Stromal cell of bone marrow (primary cell): ENCODE measurements around the gene TUB.
A peak's percentile ranks its signal among the peaks of the same experiment; 100 is the strongest.

Experiments used
- DNase-seq: peaks from one replicate; pipeline ENCODE4 v3.0.0-alpha.2; 2012; ENCODE audit warnings: low read depth

Gene TUB

DNA sequence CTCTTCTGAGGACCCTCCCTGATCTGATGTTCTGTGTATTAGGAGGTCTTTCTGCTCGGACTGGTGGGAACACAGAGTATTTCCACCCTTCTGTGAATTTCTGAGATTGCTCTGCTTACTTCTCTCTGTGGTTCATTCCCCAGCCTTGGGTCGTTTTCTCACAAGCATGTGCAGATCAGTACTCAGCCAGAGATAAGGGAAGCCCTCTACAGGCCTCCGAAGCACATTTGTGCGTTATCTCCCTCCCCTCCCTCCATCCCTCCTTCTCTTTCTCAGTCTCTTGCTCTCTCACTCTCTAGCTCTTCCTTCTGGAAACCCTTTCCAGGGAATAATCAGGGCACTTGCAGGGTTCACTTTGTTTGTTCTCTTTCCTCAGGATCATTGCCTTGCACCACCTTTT, 35.2 kb upstream of the TUB start:
- no peak for DNase-seq

DNA sequence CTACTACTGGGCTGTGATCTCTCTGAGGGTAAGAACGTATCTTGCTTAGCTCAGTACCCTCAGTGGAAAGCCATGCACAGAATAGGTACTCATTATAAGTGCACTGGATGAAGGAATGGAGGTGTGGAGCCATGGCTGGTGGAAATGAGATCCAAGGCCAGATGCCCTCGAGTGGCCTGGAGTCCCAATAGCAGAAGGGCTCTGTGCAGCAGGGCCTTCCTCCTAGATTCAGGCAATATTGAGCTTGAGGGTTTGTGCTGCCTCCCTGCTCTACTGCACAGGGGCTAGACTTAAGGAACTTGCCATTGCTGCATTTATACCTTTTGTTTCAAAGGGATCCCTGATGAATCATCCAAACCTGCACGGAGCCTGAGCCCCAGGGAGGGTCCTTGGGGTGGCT, 33.6 kb upstream of the TUB start:
- no peak for DNase-seq

DNA sequence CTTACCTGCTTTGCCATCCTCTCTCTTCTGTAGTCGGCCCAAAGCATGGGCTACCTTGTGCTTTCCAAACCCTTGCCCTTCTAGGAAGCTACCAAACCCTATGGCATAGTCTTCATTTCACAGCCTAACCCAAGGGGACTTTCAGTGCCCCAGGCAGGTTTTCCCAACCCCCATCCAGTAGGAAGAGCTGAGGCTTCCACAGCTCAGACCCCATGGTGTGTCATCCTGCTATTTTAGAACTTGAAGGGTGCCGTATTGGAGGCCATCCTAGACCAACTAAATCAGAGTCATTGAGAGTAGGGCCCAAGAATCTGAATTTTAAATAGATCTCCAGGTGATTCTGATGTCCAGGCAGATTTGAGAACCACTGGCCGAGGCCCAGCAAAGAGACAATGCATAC, 31.9 kb upstream of the TUB start:
- DNase-seq, result no peak

DNA sequence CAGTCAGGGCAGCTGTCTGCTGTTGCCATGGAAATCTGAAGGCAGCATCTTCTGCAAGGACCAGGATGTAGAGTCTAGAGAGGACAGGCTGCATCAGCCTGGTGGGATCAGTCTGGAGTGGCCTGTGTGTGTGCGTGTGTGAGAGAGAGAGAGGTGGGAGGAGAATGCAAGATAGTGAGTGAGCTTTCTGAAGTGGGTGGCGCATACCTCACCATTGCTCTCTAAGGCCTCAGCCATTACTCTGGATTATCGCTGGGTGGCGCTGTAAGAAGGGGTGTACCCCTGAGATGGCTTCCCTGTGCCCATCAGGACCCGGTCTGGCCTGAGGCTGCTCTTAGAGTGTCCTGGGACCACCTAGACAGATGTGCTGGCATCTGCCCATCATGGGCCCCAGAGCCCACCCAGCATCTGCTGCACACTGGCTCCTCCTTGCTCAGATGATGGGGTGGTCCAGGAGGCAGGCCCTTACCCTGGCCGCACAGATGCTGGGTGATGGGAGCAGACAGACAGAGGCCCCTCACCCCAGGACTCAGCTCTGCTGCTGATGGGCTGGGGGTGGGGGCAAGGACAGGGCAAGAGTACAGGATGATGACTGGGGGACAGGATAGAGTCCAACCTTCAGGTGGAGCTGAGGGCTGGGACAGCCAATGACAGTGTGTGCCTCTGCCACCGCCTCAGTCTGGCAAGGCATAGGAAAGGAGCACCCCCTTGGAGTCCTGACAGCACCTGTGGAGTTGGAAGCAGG, 25.7 kb upstream of the TUB start:
- DNase-seq, result no peak

DNA sequence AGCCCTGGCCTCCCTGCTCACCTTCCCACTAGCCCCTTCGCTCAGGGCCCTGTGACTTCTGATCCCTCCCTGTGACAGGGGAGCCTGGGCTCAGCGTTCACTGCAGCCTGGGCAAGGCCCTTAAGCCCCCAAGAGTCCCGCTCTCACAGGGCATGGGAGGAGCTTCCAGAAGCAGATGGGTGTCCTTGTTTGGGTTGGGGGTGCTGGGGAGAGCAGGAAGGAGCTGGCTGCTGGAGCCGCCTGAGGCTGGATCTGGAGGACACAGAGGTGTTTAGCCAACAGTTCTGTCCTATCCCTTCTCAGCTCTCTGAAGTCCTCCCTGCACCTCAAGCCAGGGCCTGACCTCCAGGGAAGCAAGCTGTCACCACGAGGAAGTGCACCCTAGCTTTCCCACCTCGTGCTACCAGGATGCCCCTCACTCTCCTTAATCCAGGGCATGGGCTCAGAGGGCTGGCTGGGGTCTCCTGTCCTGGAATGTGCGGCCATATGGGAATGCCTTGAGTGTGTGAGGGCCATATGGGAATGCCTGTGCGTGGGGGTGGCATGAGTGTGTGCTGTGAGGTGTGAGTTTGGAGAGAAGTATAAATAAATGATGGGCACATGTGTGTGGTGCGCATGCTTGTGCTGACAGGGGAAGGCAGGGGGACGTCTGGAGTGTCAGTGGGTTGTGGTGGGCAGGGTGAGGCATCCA, 25.0 kb upstream of the TUB start:
- DNase-seq, result no peak

DNA sequence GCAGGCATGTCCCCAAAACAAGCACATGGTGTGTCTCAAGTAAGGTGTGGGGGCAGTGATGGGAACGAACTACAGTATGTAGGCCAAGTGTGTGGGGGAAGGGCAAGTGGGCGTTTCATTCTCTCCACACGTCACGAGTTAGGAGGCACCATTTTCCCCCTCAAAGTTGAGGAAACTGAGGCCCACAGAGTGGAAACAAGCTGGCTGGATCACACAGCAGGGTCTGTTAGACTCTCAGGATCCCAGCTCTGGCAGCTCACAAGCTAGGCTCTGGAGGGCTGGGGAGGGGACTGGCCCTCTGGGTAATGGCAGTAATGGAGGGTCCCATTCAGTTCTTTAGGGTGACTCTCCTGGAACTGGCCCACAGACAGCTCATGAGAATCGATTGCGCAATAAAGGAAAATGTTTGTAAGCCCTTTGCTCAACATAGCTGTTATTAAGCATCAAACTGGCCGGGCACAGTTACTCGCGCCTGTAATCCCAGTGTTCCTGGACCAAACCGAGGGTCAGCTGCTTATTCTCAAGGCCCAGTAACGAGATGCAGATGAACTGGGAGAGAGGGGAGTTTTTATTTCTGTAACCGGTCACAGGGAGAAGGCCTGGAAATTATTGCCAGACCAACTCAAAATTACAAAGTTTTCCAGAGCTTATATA, 24.1 kb upstream of the TUB start:
- peak; percentile 86 for DNase-seq

DNA sequence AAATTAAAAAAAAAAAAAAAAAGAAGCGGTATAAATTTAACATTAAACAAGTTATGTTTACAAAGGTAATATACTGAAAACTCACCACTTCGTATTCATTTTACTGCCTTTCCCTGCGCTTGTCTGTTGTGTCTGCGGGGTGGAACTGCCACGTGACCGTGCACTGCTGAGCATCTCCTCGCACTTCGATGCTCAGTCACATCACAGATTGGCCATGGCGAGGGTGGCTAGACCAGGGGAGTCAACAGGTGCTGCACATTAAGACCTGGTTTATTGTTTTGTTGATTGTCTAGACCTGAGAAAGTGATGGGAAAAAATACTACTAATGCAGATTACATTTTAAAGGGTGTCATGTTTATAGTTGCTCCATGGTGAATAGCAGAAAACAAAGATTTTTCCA, 22.8 kb upstream of the TUB start:
- no peak for DNase-seq

DNA sequence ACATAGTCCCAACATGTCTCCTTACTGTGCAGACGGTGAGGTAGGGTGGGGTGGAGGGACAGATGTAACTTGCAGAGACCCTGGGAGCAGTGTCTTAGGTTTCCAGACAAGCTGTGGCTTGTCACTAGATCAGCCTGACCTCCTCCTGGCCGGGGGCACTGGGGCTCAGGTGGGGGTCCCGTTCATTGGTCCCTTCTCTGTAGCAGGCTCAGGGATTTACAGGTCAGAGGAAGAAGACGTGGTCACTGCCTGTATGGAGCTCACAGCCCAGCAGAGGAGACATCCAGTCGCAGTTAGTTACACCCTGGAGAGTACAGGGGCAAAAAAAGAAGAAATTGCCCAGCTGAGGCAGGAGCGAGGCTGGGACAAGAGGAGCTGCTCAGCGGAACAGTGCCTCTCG, 22.0 kb upstream of the TUB start:
- DNase-seq, result no peak

DNA sequence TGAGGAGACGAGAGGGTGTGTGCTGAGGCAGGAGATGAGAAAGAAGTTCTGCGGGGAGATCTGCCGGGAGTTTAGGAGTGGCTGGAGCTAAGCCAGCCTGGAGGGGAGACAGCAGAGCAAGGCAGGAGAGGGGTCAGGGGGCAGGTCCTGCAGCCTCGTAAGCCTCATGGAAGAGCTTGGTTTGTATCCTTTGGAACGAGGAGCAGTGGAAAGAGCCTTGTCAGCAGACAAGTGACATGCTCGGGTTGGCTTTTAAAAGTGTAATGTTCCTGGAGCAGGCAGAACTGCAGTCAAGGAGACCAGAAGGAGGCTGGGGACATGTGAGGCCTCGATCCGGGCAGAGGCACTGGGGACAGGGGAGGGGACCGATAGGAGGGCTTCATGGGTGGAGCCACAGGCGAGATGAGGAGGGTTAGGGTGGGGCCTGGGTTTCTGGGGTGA, 21.4 kb upstream of the TUB start:
- DNase-seq, result no peak

DNA sequence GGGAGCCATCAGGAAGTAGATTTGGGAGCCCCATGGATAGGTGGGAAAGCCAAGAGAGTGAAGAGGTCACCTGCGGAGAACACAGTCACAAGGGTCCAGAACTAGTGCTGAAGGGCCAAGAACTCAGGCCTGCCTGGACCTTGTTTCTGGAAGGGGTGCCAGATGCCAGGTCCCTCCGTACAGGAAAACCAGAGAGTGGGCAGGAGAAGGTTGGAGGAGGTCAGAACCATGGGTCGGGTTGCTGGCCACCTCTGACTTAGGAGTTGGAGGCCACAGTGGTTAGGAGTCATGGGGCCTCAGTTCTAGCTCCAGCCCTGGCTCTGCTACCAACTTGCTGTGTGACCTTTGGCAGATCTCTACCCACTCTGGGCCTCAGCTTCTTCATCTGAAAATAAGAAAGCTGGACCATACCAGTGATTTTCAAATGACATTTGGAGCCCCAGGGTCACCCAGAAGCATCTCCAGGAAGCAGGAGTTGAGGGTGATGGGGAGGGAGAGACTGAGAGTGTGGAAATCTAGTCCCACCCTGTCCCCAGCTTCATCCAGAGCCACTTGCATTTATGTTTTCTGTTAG, 20.8 kb upstream of the TUB start:
- DNase-seq, result no peak

DNA sequence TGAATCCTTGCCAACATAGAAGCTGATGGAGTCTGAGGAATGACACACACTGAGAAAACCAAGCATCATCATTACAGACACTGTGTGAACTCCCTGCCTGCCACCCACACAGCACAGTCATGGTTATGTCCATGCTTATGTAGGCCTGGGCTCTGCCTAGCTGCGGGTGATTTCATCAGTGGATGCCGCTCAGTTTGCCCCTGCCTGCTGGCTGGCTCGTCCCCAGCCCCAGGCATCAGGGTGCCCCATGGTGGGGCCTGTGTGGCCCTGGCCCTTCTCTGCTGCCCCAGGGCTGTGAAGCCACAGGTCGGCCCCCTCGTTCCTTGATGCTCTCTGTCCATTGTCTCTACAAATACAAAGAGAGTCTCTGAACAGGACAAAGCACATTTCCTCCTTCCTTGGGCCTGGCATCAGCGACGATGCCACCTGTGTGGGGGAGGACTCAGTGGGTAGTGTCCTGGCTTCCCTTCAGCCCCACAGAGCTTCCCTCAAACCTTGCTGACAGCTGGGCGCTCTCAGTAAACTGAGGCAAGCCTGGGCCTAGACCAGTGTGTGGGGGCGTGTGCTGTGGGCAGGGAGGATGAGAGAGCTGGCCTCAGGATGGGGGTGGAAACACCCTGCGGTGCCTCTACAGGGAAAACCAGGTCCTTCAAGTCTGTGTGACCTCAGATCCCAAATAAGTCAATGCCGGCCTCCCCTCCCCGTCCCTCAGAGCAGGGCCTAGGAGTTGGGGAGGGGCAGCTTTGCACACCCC, 20.0 kb upstream of the TUB start:
- DNase-seq, result peak; percentile 71

DNA sequence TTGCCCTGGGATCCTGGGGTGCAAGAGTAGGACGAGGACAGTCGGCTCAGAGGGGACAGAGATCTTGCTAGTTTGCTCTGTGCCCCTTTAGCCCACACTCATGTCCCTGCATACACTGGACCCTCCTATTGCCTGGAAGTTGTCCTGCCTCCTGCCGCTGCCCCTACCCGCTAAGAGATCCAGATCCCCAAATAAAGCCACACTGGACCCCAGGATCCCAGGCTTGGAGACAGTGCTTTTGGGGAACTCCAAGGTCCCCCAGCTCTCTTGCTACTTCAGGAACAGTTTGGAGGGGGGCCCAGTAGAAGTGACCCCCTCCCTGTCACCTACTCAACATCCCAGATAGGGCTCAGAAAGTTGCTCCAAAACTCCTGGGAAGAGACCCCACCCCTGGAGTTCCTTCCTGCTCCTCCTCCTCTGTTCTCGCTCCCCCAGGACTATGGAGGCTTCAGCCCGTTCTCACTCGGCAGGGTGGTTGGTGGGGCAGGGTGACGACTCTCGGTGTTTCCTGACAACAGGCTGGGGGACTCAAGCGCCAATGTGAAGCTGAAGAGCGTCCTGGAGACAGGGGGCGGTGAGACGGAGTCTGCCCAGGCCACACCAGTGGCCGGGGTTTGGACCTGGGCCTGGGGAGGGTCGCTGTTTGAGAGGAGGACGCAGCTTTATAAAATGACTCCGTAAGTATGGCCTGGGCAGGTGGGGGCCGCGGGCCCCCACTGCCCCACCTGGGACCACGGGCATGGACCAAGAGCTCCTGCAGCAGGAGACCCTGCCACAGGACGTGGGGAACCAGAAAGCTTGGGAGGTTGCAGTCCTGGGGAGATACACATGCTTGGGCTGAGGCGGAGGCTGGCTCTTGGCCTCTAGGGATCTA, 19.2 kb upstream of the TUB start:
- DNase-seq, result no peak

DNA sequence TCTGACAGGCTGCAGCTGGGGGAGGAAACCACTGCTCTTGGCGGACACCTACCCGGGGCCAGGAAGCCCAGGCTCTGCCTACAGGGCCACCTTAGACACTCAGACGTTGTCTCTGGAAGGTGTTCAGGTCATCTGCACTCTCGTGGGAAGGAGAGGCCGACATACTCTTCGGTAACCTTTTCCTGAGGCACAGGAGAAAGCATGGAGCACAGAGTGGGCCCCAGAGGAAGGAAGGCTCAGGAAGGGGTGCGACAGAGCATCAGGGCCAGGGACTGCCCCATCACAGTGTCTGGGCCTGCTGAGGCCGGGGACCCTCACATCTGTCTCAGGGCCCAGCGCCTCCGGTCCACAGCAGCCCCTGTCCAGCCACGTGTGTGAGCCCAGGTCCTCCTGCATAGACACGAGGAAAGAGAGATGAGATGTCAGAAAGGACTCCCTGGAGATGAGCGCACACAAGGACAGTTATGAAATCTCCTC, 18.2 kb upstream of the TUB start:
- DNase-seq, result no peak

DNA sequence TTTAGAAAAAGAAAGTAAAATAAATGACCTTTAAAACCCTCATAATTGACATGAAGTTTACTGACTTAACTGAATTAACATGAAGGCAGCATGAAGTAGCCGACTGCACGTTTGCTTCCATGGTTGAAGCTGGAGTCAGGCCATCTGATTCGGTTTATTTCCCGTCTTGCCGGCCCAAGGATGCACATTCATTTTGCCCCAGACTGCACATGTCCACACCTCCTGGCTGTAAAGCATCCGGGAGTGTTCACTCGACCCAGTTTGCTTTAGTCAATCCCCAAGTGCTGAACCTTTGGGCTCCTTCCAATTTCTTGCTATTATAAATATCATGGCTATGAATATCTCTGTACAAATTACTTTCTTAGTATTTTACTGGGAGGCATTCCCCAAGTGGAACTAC, 17.7 kb upstream of the TUB start:
- peak; percentile 87 for DNase-seq

DNA sequence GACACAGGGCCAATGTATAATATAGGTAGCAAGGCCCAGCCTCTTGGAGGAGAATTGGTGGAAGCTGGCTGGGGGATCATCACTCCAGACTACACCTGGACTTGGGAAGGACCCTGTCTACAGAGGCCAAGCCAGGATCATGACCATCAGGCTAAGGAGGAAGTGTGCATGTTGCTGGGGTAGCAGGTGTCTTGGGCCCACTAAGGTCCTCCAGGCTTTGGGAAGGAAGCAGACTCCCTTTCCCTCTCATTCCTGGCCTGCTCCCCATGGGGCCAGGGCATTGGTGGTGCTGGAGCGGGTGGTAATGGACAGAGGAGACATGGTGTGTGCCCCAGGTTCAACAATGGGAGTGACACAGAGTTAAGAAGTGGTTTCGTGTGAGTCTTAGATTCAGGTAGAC, 16.0 kb upstream of the TUB start:
- no peak for DNase-seq

DNA sequence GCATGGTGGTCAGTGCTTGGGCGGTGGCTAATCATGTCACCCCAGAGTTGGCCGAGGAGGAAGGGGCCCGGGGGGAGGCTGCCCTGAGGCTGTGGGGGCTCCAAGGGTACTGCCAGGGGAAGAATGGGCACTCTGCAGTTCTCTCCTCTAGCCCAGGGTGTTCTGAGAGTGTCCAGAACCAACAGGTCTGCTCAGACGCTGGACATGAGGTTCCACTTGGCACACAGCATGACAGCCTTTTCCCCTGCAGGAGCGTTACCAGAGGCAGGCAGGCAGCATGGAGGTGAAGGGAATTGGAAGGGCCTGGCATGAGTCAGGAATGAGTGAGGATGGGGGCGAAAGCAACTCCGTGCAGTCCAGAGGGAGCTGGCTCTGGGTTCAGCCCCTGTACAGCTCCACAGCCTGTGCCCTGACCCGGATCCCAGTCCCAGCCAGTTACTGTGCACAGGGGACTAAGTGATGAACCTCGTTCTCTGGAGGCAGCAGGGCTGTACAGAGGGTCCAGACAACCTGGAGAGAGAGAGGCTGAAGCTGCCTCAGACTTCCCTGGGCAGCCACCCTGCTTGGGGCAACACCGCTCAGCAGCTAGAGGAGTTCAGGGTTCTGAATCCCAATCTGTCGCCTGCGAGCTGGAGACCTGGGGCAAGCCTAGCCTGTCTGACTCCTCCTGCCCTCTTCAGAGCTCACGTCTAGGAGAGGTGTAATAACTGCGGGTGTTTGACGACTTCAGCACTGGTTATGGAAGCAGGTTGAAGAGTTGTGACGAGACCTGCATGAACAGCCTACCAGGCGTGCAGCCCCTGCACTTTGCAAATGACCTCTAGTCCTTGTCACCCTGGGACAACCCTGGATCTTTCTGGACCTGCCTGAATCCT, 14.7 kb upstream of the TUB start:
- no peak for DNase-seq

DNA sequence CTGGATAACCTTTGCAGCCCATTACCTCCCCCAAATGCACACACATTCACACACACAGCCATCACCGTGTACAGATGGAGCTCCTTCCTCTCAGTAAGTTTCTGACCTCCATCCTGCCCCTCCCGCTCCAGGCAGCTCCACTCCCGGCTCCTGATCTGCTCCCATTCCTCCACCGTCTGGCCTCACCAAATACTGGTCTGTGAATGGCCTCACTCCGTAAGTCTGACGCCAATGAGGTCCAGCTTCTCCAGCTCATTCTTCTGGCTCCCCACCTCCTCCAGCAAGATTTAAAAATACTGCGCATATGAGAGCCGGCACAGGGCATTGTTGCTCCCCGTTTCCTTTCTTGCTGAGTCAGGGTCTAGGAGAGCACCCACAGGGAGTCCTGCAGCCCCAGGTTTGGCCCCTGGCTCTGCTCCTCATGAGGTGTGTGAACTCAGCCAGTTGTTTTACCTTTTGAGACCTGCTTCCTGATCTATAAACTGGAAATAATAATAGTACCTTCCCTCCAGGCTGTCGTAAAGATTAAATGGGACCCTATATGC, 14.0 kb upstream of the TUB start:
- DNase-seq, result no peak

DNA sequence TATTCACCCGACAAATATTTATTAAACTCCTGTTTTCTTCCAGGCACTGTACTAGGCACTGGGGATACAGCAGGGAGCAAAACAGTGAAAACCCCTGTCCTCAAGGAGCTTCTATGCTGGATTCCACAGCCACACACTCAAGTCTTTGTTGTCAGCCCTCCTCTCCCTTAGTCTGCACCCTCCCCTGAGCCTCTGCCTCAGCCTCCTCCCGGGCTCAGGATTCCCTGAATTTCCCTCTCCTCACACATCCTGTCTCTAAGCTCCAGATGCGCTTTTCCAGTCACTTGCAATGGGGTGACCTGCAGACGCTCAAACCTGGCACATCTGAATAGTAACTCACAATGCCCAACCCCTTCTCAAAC, 13.5 kb upstream of the TUB start:
- no peak for DNase-seq

DNA sequence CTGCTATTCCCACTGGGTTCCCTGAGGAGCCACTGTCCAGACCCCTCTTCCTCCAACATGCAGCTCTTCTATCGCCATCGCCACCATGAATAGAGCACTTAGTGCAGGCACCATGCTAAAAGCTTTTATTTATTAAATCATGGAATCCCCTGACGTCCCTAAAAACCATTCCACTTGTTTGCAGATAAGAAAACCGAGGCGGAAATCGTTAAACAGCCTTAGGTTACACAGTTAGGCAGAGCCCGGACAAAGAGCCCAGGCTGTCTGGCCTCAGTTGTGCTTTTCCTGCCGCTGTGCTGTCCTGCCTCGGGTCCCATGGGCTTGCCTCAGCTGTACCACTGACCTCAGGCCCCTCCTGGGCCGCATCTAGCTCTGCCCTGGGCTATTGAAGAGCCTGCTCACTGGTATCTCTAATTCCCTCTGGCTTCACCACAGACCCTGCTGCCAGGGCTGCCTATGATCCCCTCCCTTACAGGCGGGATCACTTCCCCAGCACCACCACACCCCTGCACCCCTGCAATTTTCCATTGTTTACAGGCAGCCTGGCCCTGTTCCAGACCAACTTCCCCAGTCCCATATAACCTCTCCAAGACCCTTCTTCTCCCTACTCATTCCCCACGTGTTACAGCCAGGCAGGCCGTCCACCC, 13.0 kb upstream of the TUB start:
- DNase-seq, result no peak
